Activated T-helper 2 cell treated with anti-CD3 and anti-CD28 coated beads, Interferon-gamma antibody, Interleukin-2, Interleukin-4, amounts not matched to agents 10 μg/mL and 5 μg/mL and 100 μg/mL, durations not matched to agents 14 hours and 24 hours and 36 hours (primary cell): ENCODE data around the gene GABBR1. TPM values are rescaled to one million over a fixed set of nuclear protein-coding genes. Genes with fewer than 3 reads are reported as not detected.
A peak's percentile ranks its signal among the peaks of the same experiment; 100 is the strongest.
"Not testable (repeated sequence)": the region's sequence is repeated elsewhere in the genome, so short reads cannot be mapped to it uniquely, and the experiment has no call there.

Experiments used
- DNase-seq: peaks from one replicate; pipeline ENCODE4 v3.0.0; 2021; ENCODE audit warnings: low spot score
- H3K27ac Mint-ChIP-seq: one replicate; pipeline ENCODE4 v1.8.0; 2021; ENCODE audit warnings: mixed read lengths
- H3K27me3 Mint-ChIP-seq: one replicate; pipeline ENCODE4 v1.8.0; 2021; ENCODE audit warnings: low read depth, mixed read lengths
- H3K36me3 Mint-ChIP-seq: one replicate; pipeline ENCODE4 v1.8.0; 2021; ENCODE audit warnings: low read depth, mixed read lengths
- H3K4me1 Mint-ChIP-seq: one replicate; pipeline ENCODE4 v1.8.0; 2021; ENCODE audit warnings: low read depth, mixed read lengths
- H3K4me3 Mint-ChIP-seq: one replicate; pipeline ENCODE4 v1.8.0; 2021; ENCODE audit warnings: low read depth, mild to moderate bottlenecking, moderate library complexity, mixed read lengths
- H3K9me3 Mint-ChIP-seq: one replicate; pipeline ENCODE4 v1.8.0; 2021; ENCODE audit warnings: mixed read lengths
- intact Hi-C: fragments of 100-400 bp; cut with micrococcal nuclease; formaldehyde crosslinking; loops from one replicate; pipeline ENCODE4 v1.15.1; 2023
- total RNA-seq: library from RNA; stranded (reverse); gene quantifications from 2 replicates; pipeline ENCODE4 v1.2.3, GENCODE V29; 2022

Gene GABBR1
- total RNA-seq: 17.0 and 21.1 TPM in 2 replicates

DNA sequence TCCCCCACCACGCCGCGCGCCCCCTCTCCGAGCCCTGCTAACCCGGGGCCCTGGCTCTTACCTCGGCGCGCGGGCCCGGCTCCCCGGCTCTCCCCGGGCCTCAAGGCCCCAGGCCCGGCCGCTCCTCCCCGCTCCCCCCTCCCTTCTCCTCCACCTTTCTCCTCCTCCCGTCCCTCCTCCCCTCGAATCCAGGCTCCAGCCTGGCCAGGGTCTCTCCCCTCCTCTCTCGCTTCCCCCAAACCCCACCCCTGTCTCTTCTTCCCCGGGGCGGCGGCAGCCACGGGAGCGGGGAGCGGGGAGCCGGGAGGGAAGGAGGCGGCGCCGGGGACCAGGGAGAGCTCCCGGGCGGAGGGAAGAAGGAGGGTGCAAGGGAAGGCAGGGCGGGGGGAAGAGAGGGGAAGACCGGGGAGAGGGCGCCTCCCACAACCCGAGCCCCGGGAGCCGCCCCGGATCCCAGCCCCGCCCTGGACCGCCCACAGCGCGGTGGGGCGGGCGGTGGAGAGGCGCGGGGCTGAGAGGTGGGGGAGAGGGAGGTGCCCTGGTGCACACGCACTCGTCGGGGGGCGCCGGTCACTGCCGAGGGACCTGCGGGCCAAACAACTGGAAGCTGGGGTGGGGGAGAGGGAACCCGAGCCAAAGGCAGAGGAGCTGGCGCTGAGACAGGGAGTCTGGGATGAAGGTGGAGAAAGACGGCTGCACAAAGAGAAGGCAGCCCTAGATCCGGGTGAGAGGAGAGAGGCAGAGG, at the start of gene GABBR1:
Gene GABBR1, minus strand, starts transcription at position 395 of the 745 bp plus-strand sequence. CDS start 798 bp downstream, outside the sequence.
- H3K4me3 Mint-ChIP-seq: peak within 1 kb of the TSS; percentile 81
- peaks cover 38% of the 10 kb centered on the region for H3K4me1 Mint-ChIP-seq
- intact Hi-C loops: no loop called here
- H3K36me3 Mint-ChIP-seq: peaks cover 3% of the 10 kb centered on the region
- no peak within 1 kb of the TSS for H3K27ac Mint-ChIP-seq
- H3K9me3 Mint-ChIP-seq: no peaks in the 10 kb centered on the region
- H3K27me3 Mint-ChIP-seq: peaks cover 49% of the 10 kb centered on the region
- peak; percentile 68 for DNase-seq

DNA sequence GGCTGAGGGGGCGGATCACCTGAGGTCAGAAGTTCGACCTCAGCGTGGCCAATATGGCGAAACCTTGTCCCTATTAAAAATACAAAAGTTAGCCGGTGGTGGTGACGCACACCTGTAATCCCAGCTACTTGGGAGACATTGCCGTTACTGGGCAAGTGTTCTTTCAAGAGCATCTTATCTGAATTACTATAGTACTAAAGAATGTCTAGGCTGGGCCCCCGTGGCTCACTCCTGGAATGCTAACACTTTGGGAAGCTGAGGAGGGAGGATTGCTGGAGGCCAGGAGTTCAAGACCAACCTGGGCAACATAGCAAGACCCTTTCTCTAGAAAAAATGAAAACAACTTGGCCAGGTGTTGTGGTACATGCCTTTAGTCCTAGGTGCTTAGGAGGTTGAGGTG, 48.8 kb upstream of the GABBR1 start:
- intact Hi-C loops: no loop called here
- Mint-ChIP-seq H3K4me1 (peaks cover 15% of the 10 kb centered on the region), H3K27me3 (peaks cover 6% of the 10 kb centered on the region), H3K9me3 (no peaks in the 10 kb centered on the region), H3K4me3 (no peak overlapping the region), H3K36me3 (no peaks in the 10 kb centered on the region), H3K27ac (no peak overlapping the region)
- DNase-seq: no peak

DNA sequence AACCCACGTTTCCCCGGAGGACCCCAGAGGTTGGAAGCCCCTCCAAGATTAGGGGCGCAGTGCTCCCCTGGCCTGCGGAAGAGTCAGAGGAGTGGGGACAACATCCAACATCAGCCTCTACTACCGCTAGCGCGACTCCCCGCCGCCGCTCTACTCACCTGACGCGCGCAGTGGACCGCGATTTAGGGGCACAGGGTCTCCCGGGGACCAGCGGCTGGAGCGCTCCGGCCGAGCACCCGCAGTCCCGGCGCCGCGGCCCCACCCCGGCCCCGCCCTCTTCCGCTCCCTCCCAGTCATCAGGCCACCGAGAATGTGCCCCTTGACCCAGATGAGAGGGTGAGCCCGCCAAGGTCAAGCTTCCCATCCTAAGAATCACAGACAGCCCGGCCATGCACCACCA, 47.9 kb upstream of the GABBR1 start, which contains the start of gene ZFP57:
Gene ZFP57, minus strand, starts transcription at position 249 of the 400 bp plus-strand sequence. CDS start 4,149 bp downstream, outside the sequence.
- Mint-ChIP-seq H3K27me3 (peaks cover 6% of the 10 kb centered on the region), H3K36me3 (no peaks in the 10 kb centered on the region), H3K9me3 (no peaks in the 10 kb centered on the region), H3K4me3 (peak within 1 kb of the TSS; percentile 43), H3K4me1 (peaks cover 16% of the 10 kb centered on the region), H3K27ac (peak within 1 kb of the TSS; percentile 49)
- intact Hi-C loops: no loop called here
- DNase-seq: no peak

DNA sequence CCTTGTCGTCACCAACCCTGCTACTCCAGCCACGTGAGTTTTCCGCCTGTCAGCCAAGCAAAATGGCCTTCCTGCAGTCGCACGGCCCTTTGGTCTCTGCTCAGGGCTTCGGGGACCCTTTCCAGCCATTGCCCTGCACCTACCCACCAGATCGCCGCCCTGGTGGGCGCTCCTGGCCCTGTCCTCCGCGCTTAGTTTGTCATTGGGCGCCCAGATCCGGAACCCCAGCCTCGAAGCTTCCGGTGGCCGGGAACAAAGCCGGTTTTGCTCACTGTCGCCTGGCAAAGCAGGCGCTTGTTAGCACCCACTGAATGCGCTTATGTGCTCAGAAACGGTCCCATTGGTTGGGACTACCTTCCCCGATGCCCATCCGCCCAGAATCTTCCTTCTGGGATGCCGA, 47.4 kb upstream of the GABBR1 start:
- no peak for DNase-seq
- Mint-ChIP-seq H3K4me1 (peaks cover 16% of the 10 kb centered on the region), H3K27ac (peak overlapping the region; percentile 15)

DNA sequence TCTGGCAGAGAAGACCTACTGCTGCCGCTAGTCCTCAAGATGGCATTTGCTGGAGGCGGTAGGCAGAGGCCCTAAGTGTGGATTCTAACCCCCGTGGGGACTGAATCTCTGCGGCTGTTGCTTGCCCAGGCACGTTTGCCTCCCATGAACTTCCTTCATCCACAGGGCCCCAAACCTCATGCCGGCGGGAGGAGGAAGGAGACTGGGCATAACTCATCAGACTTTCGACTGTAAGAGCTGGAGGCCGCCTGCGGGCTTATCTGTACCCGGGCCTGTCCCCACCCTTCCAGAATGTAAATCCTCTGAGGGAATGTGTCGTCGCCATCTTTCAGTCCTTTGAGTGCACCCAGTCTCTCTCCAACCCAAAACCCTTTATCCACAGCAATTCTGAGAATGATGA, 47.0 kb upstream of the GABBR1 start:
- DNase-seq: no peak
- intact Hi-C loops: no loop called here
- Mint-ChIP-seq H3K4me3 (peak overlapping the region; percentile 43), H3K9me3 (no peaks in the 10 kb centered on the region), H3K27me3 (peaks cover 6% of the 10 kb centered on the region), H3K27ac (peak overlapping the region; percentile 15), H3K4me1 (peaks cover 16% of the 10 kb centered on the region), H3K36me3 (no peaks in the 10 kb centered on the region)

More for the DNA sequence above, 47.4 kb upstream of the GABBR1 start:
- H3K36me3 Mint-ChIP-seq: no peaks in the 10 kb centered on the region
- peak overlapping the region; percentile 43 for H3K4me3 Mint-ChIP-seq
- peaks cover 6% of the 10 kb centered on the region for H3K27me3 Mint-ChIP-seq
- intact Hi-C loops: no loop called here
- no peaks in the 10 kb centered on the region for H3K9me3 Mint-ChIP-seq

DNA sequence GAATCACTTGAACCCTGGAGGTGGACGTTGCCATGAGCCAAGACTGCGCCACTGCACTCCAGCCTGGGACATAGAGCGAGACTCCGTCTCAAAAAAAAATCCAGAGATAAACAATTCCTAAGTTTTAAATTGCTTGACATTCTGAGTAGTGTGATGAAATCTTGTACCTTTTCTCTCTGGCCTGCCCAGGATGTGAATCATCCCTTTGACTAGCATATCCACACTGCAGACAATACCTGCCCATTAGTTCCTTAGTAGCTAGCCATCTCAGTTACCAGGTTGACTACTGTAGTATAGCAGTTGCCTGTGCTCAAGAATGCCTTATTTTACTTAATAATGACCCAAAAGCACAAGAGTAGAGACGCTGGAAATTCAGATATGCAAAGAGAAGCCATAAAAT, 45.1 kb upstream of the GABBR1 start:
- Mint-ChIP-seq H3K9me3 (no peaks in the 10 kb centered on the region), H3K4me1 (peaks cover 17% of the 10 kb centered on the region), H3K27me3 (peaks cover 3% of the 10 kb centered on the region), H3K36me3 (no peaks in the 10 kb centered on the region), H3K4me3 (no peak overlapping the region), H3K27ac (no peak overlapping the region)
- DNase-seq: no peak
- intact Hi-C loops: no loop called here

DNA sequence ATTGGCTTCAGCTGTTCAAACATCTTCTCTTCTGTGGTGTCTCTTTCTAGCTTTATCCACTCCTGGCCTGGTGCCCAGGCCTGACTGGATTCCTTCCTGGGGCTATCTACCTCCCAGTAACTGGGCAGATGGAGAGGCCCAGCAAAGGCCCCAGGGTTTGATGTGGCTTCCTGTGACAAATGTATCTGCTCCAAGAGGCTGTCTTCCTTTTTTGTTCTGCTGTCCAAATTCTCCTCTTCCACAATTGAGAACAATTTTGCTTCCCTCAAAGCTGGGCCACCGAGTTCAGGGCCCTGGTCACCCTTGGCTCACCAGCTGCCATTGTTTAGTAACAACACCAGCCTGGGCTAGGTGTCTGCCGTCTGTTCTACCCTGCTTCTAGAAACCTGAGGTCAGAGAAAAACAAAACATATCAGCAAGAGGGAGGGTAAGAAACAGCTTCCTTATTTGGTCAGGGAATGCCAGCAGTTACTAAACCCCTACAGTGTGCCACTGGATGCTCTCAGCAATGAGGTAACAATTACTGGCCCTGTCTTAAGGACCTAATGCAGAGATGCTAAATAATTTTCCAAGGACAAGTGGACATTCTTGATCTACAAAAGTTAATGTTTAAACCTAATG, 44.1 kb upstream of the GABBR1 start:
- Mint-ChIP-seq H3K27me3 (peaks cover 5% of the 10 kb centered on the region), H3K27ac (no peak overlapping the region), H3K36me3 (no peaks in the 10 kb centered on the region), H3K9me3 (no peaks in the 10 kb centered on the region), H3K4me1 (peaks cover 17% of the 10 kb centered on the region), H3K4me3 (no peak overlapping the region)
- intact Hi-C loops: no loop called here
- no peak for DNase-seq

DNA sequence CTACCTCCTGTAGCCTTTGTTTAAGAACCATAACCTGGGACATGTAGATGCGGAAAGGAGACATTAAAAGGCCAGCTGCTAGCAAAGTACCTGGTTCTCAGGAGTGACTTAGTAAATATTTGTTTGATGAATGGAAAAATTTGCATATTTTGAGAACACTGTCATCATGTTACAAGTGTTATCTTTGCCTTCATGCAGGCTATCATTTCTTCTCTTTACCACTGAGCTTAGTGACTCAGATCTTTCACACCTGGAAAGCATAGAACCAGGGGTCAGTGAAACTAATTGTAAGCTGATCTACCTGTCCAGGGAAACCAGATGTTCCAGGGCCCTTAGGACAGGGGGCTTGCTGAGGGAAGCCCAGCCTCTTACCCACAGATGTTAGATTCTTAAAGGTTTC, 42.6 kb upstream of the GABBR1 start:
- Mint-ChIP-seq H3K27me3 (peaks cover 8% of the 10 kb centered on the region), H3K9me3 (no peaks in the 10 kb centered on the region), H3K27ac (no peak overlapping the region), H3K4me3 (no peak overlapping the region), H3K4me1 (peaks cover 17% of the 10 kb centered on the region), H3K36me3 (no peaks in the 10 kb centered on the region)
- no peak for DNase-seq
- intact Hi-C loops: no loop called here

DNA sequence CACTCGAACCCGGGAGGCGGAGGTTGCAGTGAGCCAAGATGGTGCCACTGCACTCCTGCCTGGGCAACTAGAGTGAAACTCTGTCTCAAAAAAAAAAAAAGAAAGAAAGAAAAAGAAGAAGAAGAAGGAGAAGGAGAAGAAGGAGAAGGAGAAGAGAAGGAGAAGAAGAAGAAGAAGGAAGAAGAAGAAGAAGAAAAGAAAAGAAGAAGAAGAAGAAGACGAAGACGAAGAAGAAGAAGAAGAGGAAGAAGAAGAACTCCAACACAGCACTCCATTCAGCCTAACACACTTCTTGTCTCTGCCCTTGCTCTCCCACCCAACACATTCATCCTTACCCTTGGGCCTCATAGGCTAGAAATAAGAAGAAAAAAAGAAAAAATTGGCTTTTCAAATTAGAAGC, 41.0 kb upstream of the GABBR1 start:
- H3K4me3 Mint-ChIP-seq: no peak overlapping the region
- intact Hi-C loops: no loop called here
- no peak for DNase-seq
- H3K4me1 Mint-ChIP-seq: peaks cover 15% of the 10 kb centered on the region
- H3K27ac Mint-ChIP-seq: no peak overlapping the region
- H3K27me3 Mint-ChIP-seq: peaks cover 5% of the 10 kb centered on the region
- H3K9me3 Mint-ChIP-seq: no peaks in the 10 kb centered on the region
- H3K36me3 Mint-ChIP-seq: no peaks in the 10 kb centered on the region

DNA sequence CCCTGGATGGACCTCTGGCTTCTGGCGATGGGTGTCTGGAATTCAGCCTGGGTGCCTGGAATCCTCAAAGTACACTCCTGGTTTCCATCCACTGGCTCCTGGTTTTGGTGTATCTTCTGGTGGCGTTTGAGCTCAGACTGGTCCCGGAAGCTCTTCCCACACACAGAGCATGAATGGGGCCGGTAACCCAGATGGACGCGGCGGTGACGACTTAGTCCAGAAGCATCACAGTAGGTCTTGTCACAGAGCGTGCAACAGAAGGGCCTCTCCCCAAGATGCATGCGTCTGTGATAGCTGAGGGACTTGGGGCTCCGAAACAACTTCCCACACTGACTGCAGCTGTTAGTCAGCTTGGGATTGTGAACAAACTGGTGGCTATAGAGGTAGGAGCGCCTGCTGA, 40.2 kb upstream of the GABBR1 start:
- Mint-ChIP-seq H3K9me3 (no peaks in the 10 kb centered on the region), H3K27ac (no peak overlapping the region), H3K4me3 (no peak overlapping the region), H3K4me1 (peaks cover 14% of the 10 kb centered on the region), H3K27me3 (peaks cover 7% of the 10 kb centered on the region), H3K36me3 (no peaks in the 10 kb centered on the region)
- intact Hi-C loops: no loop called here
- no peak for DNase-seq

DNA sequence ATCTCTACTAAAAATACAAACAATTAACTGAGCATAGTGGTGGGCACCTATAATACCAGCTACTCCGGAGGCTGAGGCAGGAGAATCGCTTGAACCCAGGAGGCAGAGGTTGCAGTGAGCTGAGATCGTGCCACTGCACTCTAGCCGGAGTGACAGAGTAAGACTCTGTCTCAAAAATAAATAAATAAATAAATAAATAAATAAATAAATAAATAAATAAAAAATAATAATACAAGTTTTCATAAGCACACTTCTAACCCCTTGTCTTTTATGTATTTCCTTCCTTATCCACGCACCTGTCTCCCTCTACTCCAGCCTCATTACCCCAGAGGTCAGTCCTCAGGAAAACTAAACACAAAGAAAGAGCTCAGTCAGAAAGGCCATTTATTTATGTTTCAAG, 39.1 kb upstream of the GABBR1 start:
- H3K27ac Mint-ChIP-seq, H3K36me3 Mint-ChIP-seq, H3K9me3 Mint-ChIP-seq, H3K4me3 Mint-ChIP-seq, intact Hi-C loops, DNase-seq: not testable (repeated sequence)
- Mint-ChIP-seq H3K4me1 (peaks cover 11% of the 10 kb centered on the region), H3K27me3 (peaks cover 15% of the 10 kb centered on the region)

DNA sequence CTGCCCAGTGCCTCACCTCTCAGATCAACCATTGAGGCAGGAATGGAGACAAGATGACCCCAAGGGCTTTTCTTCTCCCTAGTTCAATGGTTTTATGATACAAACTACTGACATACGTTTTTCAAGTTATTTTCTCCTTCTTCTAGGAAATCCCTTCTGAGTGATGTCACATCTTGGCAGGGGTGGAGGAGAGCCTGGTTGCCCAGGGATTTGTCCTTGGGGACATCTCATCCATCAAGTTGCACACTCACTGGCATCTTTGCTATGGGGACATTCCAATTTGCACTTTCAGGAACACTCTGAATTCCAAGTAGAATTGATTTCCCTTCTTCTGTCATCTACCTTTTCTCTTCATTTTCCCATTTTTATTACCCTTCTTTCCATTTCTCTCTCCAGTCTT, 38.0 kb upstream of the GABBR1 start:
- intact Hi-C loops: no loop called here
- H3K27me3 Mint-ChIP-seq: peaks cover 15% of the 10 kb centered on the region
- no peaks in the 10 kb centered on the region for H3K9me3 Mint-ChIP-seq
- no peak overlapping the region for H3K27ac Mint-ChIP-seq
- H3K36me3 Mint-ChIP-seq: no peaks in the 10 kb centered on the region
- H3K4me3 Mint-ChIP-seq: no peak overlapping the region
- peaks cover 6% of the 10 kb centered on the region for H3K4me1 Mint-ChIP-seq
- no peak for DNase-seq

DNA sequence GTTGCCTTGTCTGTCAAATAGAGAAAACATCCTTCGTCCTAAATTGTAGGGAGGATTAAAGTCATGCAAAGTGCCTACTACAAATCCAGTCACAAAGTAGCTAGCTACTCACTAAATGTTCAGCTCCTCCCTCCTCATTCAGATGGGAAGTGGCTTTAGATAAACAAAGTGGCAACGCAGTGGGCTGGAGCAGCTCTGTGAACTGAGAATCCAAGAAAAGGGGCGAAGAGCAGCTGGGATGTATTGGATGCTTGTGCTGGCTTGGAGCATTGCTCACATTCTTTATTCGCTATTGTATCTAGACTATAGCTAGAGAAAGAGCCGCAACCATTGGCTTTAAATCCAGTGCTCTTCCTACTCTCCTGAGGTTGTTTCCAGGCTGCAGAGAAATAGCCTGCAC, 34.2 kb upstream of the GABBR1 start:
- H3K4me1 Mint-ChIP-seq: no peaks in the 10 kb centered on the region
- peaks cover 21% of the 10 kb centered on the region for H3K27me3 Mint-ChIP-seq
- no peak overlapping the region for H3K4me3 Mint-ChIP-seq
- no peaks in the 10 kb centered on the region for H3K9me3 Mint-ChIP-seq
- intact Hi-C loops: no loop called here
- no peaks in the 10 kb centered on the region for H3K36me3 Mint-ChIP-seq
- no peak overlapping the region for H3K27ac Mint-ChIP-seq
- DNase-seq: no peak
